HEK293T (cell line): Measurements from ENCODE around the gene RBM20.
A peak's percentile ranks its signal among the peaks of the same experiment; 100 is the strongest.

Experiments
- CTCF ChIA-PET: fragments of 350-600 bp; formaldehyde crosslinking; extraction: SDS; loops from one replicate; lab custom pipeline; 2021; ENCODE audit warnings: antibody characterized with exemption, inconsistent platforms; lab: Yijun Ruan, JAX
- POLR2A ChIA-PET: fragments of 350-600 bp; formaldehyde crosslinking; extraction: SDS; loops from one replicate; lab custom pipeline; 2020; ENCODE audit warnings: antibody characterized with exemption, inconsistent platforms; lab: Yijun Ruan, JAX
- DNase-seq: peaks from one replicate; pipeline ENCODE4 v3.0.0; 2012; ENCODE audit warnings: mixed read lengths; ENCODE audit errors: extremely low spot score
- ARNT ChIP-seq: fragments of 450-650 bp; IDR thresholded peaks from 2 replicates; pipeline ENCODE4 v1.6.1; 2017; ENCODE audit warnings: mild to moderate bottlenecking
- BHLHE40 ChIP-seq: fragments of 450-650 bp; IDR thresholded peaks from 2 replicates; pipeline ENCODE4 v1.6.1; 2016; ENCODE audit warnings: mild to moderate bottlenecking, moderate library complexity, borderline replicate concordance
- CTBP1 ChIP-seq: fragments of 450-650 bp; IDR thresholded peaks from 2 replicates; pipeline ENCODE4 v1.6.1; 2016; ENCODE audit warnings: borderline replicate concordance
- ELF4 ChIP-seq: fragments of 450-650 bp; IDR thresholded peaks from 2 replicates; pipeline ENCODE4 v1.6.1; 2017; ENCODE audit warnings: antibody characterized with exemption
- FOXA1 ChIP-seq: fragments of 450-650 bp; IDR thresholded peaks from 2 replicates; pipeline ENCODE4 v1.6.1; 2016; ENCODE audit warnings: mild to moderate bottlenecking
- FOXK2 ChIP-seq: fragments of 450-650 bp; IDR thresholded peaks from 2 replicates; pipeline ENCODE4 v1.6.1; 2016; ENCODE audit warnings: mild to moderate bottlenecking
- FOXM1 ChIP-seq: fragments of 450-650 bp; IDR thresholded peaks from 2 replicates; pipeline ENCODE4 v1.6.1; 2017; ENCODE audit warnings: mild to moderate bottlenecking, borderline replicate concordance
- HDGF ChIP-seq: fragments of 450-650 bp; IDR thresholded peaks from 2 replicates; pipeline ENCODE4 v1.6.1; 2017; ENCODE audit warnings: antibody characterized with exemption, borderline replicate concordance
- L3MBTL2 ChIP-seq: fragments of 450-650 bp; conservative IDR thresholded peaks from 2 replicates; pipeline ENCODE4 v1.6.1; 2016; ENCODE audit warnings: mild to moderate bottlenecking
- LEF1 ChIP-seq: fragments of 450-650 bp; IDR thresholded peaks from 2 replicates; pipeline ENCODE4 v1.6.1; 2017; ENCODE audit warnings: mild to moderate bottlenecking, borderline replicate concordance
- NFRKB ChIP-seq: fragments of 450-650 bp; IDR thresholded peaks from 2 replicates; pipeline ENCODE4 v1.6.1; 2016; ENCODE audit warnings: mild to moderate bottlenecking, moderate library complexity
- PKNOX1 ChIP-seq: fragments of 450-650 bp; IDR thresholded peaks from 2 replicates; pipeline ENCODE4 v1.6.1; 2016
- SP1 ChIP-seq: fragments of 450-650 bp; IDR thresholded peaks from 2 replicates; pipeline ENCODE4 v1.6.1; 2017
- SUZ12 ChIP-seq: fragments of 450-650 bp; IDR thresholded peaks from 2 replicates; pipeline ENCODE4 v1.6.1; 2016; ENCODE audit warnings: mild to moderate bottlenecking
- TARDBP ChIP-seq: fragments of 450-650 bp; IDR thresholded peaks from 2 replicates; pipeline ENCODE4 v1.6.1; 2016
- ZNF384 ChIP-seq: fragments of 450-650 bp; IDR thresholded peaks from 2 replicates; pipeline ENCODE4 v1.6.1; 2016

RBM20 gene

GRCh38 chr10:110735620-110736027 lies 91.5 kb downstream of the RBM20 start:
- ChIA-PET CTCF (no interaction called here), POLR2A (no interaction called here)
- no peak for DNase-seq
- TF ChIP-seq FOXA1: no peak
- TF ChIP-seq L3MBTL2: no peak
- TF ChIP-seq ELF4: no peak

GRCh38 chr10:110737886-110738634 lies 93.9 kb downstream of the RBM20 start:
- DNase-seq: no peak
- CTCF ChIA-PET: no interaction called here
- no peak for TF ChIP-seq PKNOX1
- no peak for TF ChIP-seq FOXK2
- TF ChIP-seq CTBP1: no peak
- no peak for TF ChIP-seq LEF1
- no peak for TF ChIP-seq SP1
- no peak for TF ChIP-seq TARDBP
- no peak for TF ChIP-seq FOXA1
- no peak for TF ChIP-seq L3MBTL2
- TF ChIP-seq SUZ12: no peak
- no peak for TF ChIP-seq ELF4
- TF ChIP-seq NFRKB: no peak
- POLR2A ChIA-PET: no interaction called here

GRCh38 chr10:110739811-110740271 lies 95.7 kb downstream of the RBM20 start:
- no peak for DNase-seq
- TF ChIP-seq BHLHE40 (no peak), ZNF384 (no peak), FOXK2 (no peak), LEF1 (no peak), L3MBTL2 (no peak), SUZ12 (no peak), CTBP1 (no peak), PKNOX1 (no peak), FOXM1 (no peak), TARDBP (no peak), SP1 (no peak), ARNT (no peak), FOXA1 (no peak)
- CTCF ChIA-PET: no interaction called here
- POLR2A ChIA-PET: no interaction called here

GRCh38 chr10:110742801-110743200 lies 98.7 kb downstream of the RBM20 start:
- ChIA-PET CTCF (no interaction called here), POLR2A (no interaction called here)
- no peak for DNase-seq
- TF ChIP-seq BHLHE40 (no peak), SUZ12 (no peak), HDGF (no peak), TARDBP (no peak), LEF1 (no peak), FOXK2 (no peak), FOXA1 (no peak), CTBP1 (no peak), SP1 (no peak), PKNOX1 (no peak), FOXM1 (no peak), ARNT (no peak), L3MBTL2 (no peak), ELF4 (no peak)

GRCh38 chr10:110744782-110745181 lies 100.6 kb downstream of the RBM20 start:
- CTCF ChIA-PET: interaction anchor here (0.6 to 1.1 kb wide), 2 partner anchors 126 to 457 kb away, joined by 3 read pairs; no protein-coding TSS in a partner anchor
- POLR2A ChIA-PET: no interaction called here
- no peak for TF ChIP-seq FOXK2
- no peak for TF ChIP-seq ELF4
- no peak for TF ChIP-seq ZNF384
- TF ChIP-seq FOXA1: no peak
- TF ChIP-seq LEF1: no peak
- TF ChIP-seq FOXM1: no peak
- TF ChIP-seq SUZ12: no peak
- TF ChIP-seq HDGF: no peak
- TF ChIP-seq BHLHE40: no peak
- TF ChIP-seq L3MBTL2: no peak
- no peak for TF ChIP-seq SP1
- DNase-seq: no peak

- ChIA-PET POLR2A (interaction anchor here (1.2 kb wide), 1 partner anchor 47 kb away, joined by 3 read pairs; no protein-coding TSS in a partner anchor), CTCF (interaction anchor here (0.6 to 1.7 kb wide), 4 partner anchors 9 to 371 kb away, joined by 3 to 8 read pairs (median 3); no protein-coding TSS in a partner anchor)
- TF ChIP-seq FOXM1 (no peak), PKNOX1 (no peak), TARDBP (no peak), ARNT (no peak)
- DNase-seq: peak; percentile 81
These were observed 102.2 kb downstream of the RBM20 start for GRCh38 chr10:110746254-110746826.
